Chondrocyte (in vitro differentiated cells): Measurements from ENCODE around the gene TMED7. TPM values are rescaled to one million over a fixed set of nuclear protein-coding genes. Genes with fewer than 3 reads are reported as not detected.
A peak's percentile ranks its signal among the peaks of the same experiment; 100 is the strongest.
"Not testable (repeated sequence)": the region's sequence is repeated elsewhere in the genome, so short reads cannot be mapped to it uniquely, and the experiment has no call there.

Source experiments
- DNase-seq: peaks from one replicate; pipeline ENCODE4 v3.0.0; 2021; ENCODE audit warnings: mixed read lengths, low spot score
- H3K27ac Mint-ChIP-seq: one replicate; pipeline ENCODE4 v1.8.0; 2021; ENCODE audit warnings: mild to moderate bottlenecking, moderate library complexity, mixed read lengths; ENCODE audit not compliant: unreplicated experiment
- H3K27me3 Mint-ChIP-seq: 2 replicates; pipeline ENCODE4 v1.8.0; 2021; ENCODE audit warnings: low read depth, mixed read lengths
- H3K36me3 Mint-ChIP-seq: 2 replicates; pipeline ENCODE4 v1.8.0; 2021; ENCODE audit warnings: low read depth, mixed read lengths
- H3K4me1 Mint-ChIP-seq: 2 replicates; pipeline ENCODE4 v1.8.0; 2021; ENCODE audit warnings: low read depth, mild to moderate bottlenecking, mixed read lengths
- H3K4me3 Mint-ChIP-seq: one replicate; pipeline ENCODE4 v1.8.0; 2021; ENCODE audit warnings: mild to moderate bottlenecking, moderate library complexity, mixed read lengths; ENCODE audit not compliant: unreplicated experiment
- H3K9me3 Mint-ChIP-seq: 2 replicates; pipeline ENCODE4 v1.8.0; 2021; ENCODE audit warnings: low read depth, mixed read lengths
- long read RNA-seq: library from polyadenylated mRNA; stranded (forward); transcript quantifications from one replicate; pipeline ENCODE4 v2.0.0, GENCODE V29; 2021
- total RNA-seq: library from RNA; stranded (reverse); gene quantifications from 3 replicates; pipeline ENCODE4 v1.2.1, GENCODE V29; 2021
- TF ChIP-seq, protein P1 (sequence below): fragments of 200-600 bp; sonication (generic); IDR thresholded peaks from 2 replicates; pipeline ENCODE4 v1.5.0; 2021; ENCODE audit warnings: antibody characterized with exemption, mild to moderate bottlenecking, moderate library complexity

The TMED7 gene
- 122 to 146 TPM (median 132 TPM) in 3 replicates for total RNA-seq
- long read RNA-seq, transcript TMED7-201 (3 exons, 3,757 nt) = major isoform, 316 of 323 reads
- long read RNA-seq, partial matches to known transcripts = 2 of 323 reads
- long read RNA-seq, other reads (novel, unspliced or antisense) = 3 of 323 reads

DNA sequence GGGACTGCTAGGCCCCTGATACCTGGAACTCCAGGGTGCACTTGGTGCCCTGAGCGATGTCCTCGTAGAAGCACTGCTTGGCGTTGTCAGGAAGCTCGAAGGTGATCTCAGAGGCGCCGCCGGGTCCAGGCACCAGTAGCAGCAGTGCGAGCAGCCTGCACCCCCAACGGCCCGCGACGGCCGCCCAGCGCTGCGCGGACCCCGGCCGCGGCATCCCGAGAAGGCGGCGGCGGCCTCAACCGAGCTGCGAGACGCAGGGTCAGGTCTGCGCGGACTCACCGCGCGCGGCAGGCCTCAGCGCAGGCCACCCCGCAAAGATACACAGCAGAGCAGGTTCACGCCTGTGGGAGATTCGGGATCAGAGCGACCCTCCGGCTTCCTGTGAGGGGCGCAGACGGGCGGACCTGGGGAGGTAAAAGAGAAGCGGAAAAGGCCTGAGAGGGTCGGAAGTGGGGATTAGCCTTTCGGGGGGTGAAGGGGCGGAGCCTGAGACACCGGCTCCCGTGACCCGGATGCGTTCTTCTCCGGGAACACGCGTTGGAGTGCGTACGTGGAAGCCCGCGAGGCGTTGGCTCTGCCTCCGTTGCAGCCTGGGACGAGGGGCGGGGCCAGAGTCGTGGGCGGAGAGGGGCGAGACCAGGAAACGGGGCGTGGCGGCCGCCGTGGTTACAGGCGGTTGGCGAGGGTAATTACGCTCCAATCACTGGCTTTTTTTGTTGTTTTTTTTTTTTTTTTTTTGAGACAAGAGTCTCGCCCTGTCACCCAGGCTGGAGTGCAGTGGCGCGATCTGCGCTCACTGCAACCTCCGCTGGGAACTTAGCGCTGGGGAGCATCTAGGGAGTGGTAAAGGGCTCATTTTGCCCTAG lies at the start of gene TMED7:
TMED7 (minus strand) TSS at position 458 of the 866 bp plus-strand sequence; CDS start at position 214, 244 bp downstream.
- H3K4me3 Mint-ChIP-seq = no peak within 1 kb of the TSS
- TF ChIP-seq, protein P1, sequence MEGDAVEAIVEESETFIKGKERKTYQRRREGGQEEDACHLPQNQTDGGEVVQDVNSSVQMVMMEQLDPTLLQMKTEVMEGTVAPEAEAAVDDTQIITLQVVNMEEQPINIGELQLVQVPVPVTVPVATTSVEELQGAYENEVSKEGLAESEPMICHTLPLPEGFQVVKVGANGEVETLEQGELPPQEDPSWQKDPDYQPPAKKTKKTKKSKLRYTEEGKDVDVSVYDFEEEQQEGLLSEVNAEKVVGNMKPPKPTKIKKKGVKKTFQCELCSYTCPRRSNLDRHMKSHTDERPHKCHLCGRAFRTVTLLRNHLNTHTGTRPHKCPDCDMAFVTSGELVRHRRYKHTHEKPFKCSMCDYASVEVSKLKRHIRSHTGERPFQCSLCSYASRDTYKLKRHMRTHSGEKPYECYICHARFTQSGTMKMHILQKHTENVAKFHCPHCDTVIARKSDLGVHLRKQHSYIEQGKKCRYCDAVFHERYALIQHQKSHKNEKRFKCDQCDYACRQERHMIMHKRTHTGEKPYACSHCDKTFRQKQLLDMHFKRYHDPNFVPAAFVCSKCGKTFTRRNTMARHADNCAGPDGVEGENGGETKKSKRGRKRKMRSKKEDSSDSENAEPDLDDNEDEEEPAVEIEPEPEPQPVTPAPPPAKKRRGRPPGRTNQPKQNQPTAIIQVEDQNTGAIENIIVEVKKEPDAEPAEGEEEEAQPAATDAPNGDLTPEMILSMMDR = peak; percentile 7
- H3K4me1 Mint-ChIP-seq = peaks cover 23% of the 10 kb centered on the region
- peak within 1 kb of the TSS; percentile 100 for H3K27ac Mint-ChIP-seq
- no peaks in the 10 kb centered on the region for H3K36me3 Mint-ChIP-seq
- peaks cover 2% of the 10 kb centered on the region for H3K9me3 Mint-ChIP-seq
- H3K27me3 Mint-ChIP-seq = no peaks in the 10 kb centered on the region
- peak; percentile 99 for DNase-seq

- not testable (repeated sequence) for H3K4me3 Mint-ChIP-seq, DNase-seq, H3K27ac Mint-ChIP-seq, H3K36me3 Mint-ChIP-seq, H3K4me1 Mint-ChIP-seq
- Mint-ChIP-seq H3K27me3 (peaks cover 13% of the 10 kb centered on the region), H3K9me3 (peaks cover 15% of the 10 kb centered on the region)
Observed at GRCh38 chr5:115674782-115675181, 48.9 kb upstream of the TMED7 start.

DNA sequence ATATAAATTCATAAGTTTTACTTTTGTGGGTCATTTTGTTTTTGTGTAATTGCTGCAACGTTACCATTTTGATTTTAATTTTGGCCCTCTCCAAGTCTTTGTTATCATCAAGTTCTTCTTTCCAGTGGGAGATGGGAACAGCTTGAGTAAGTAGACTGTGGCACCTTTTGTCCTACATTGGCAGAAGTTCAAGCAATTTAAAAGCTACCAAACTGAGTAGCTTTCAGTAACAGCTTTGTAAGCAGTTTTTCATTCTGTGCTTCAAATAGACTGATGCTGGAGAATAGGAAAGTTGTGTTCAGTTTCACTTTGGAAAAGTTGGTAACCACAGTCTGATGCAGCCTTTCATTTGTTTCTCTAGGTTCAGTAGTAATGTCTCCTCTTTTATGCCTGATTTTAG lies 47.8 kb upstream of the TMED7 start:
- no peak overlapping the region for H3K4me3 Mint-ChIP-seq
- H3K9me3 Mint-ChIP-seq = peaks cover 26% of the 10 kb centered on the region
- peaks cover 13% of the 10 kb centered on the region for H3K27me3 Mint-ChIP-seq
- H3K4me1 Mint-ChIP-seq = no peaks in the 10 kb centered on the region
- H3K36me3 Mint-ChIP-seq = peaks cover 2% of the 10 kb centered on the region
- DNase-seq = no peak
- no peak overlapping the region for H3K27ac Mint-ChIP-seq
- TF ChIP-seq, protein P1 = no peak

DNA sequence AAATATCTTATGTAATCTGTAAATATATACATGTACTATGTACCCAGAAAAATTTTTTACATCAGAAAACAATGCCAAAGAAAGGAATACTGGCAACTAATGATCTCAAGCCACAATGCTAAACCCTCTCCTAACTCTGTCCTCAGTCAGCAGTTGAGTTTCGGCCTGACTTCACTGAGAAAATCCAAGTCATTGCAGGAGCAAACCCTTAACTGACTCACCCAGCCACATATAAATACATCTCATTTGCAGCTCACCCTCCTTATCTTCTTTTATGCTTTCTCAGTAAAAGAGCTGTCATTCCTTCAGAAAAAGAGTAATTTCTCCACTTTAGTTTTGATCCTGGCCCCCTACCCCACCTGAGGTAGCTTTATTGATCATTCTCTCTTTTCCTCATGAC lies 46.1 kb upstream of the TMED7 start:
- Mint-ChIP-seq H3K27ac (no peak overlapping the region), H3K27me3 (peaks cover 11% of the 10 kb centered on the region), H3K4me3 (no peak overlapping the region), H3K36me3 (peaks cover 5% of the 10 kb centered on the region), H3K9me3 (peaks cover 31% of the 10 kb centered on the region), H3K4me1 (no peaks in the 10 kb centered on the region)
- TF ChIP-seq, protein P1 = no peak
- no peak for DNase-seq

GRCh38 chr5:115666023-115666422 lies 40.2 kb upstream of the TMED7 start:
- peaks cover 6% of the 10 kb centered on the region for H3K27me3 Mint-ChIP-seq
- peaks cover 32% of the 10 kb centered on the region for H3K9me3 Mint-ChIP-seq
- no peak overlapping the region for H3K27ac Mint-ChIP-seq
- no peak overlapping the region for H3K4me3 Mint-ChIP-seq
- no peak for DNase-seq
- TF ChIP-seq, protein P1 = no peak
- H3K36me3 Mint-ChIP-seq = peaks cover 5% of the 10 kb centered on the region
- peaks cover 5% of the 10 kb centered on the region for H3K4me1 Mint-ChIP-seq
